Measurements from ENCODE around the gene GFPT2.
A peak's percentile ranks its signal among the peaks of the same experiment; 100 is the strongest.

Gene GFPT2

GRCh38 chr5:180332861-180333260, 20.3 kb downstream of the GFPT2 start:
- H3K9me3 ChIP-seq (ENCODE audit: insufficient read depth, low read length): no peaks in the 10 kb centered on the region
- DNase-seq (ENCODE audit: low read depth, low spot score): no peak
- H3K36me3 ChIP-seq (ENCODE audit: insufficient read depth, insufficient read length, low read length): peaks cover 77% of the 10 kb centered on the region
- H3K4me3 ChIP-seq (ENCODE audit: insufficient read length, low read depth): no peak overlapping the region
- H3K9ac ChIP-seq (ENCODE audit: insufficient read length, low read depth): no peak overlapping the region
- no peak for TF ChIP-seq ZNF274 (IDR thresholded peaks at IDR 0.05; ENCODE audit: low read depth, low read length)
- no peak for TF ChIP-seq SUZ12 (IDR thresholded peaks at IDR 0.05; ENCODE audit: extremely low read depth, insufficient read depth, insufficient read length)
- no peak for TF ChIP-seq YY1 (IDR thresholded peaks at IDR 0.05; ENCODE audit: insufficient read depth, insufficient read length)
- H3K27me3 ChIP-seq (ENCODE audit: insufficient read depth, insufficient read length): no peaks in the 10 kb centered on the region
- H3K4me1 ChIP-seq (ENCODE audit: insufficient read depth, insufficient read length): peaks cover 19% of the 10 kb centered on the region

DNA sequence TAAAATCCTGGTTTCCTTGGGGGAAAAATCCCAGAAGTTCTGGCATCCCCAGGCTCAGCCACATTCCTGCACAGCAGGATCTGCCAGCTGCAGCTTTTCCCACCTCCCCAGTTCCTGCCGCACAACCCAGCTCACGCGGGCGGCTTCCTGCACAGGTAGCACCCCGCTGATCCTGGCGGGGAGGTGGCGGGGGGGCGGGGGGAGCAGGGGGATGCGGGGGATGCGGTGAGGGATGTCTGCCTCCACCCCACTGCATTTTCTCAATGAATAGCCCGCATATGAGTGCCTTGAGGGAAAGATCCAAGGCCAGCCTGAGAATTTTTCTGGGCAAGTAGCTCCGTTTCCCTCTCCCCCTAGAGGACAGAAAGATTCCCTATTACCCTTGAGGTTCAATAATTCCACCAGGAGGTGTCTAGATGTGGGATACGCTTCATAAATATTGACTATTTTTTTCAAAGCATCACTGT, 21.1 kb downstream of the GFPT2 start:
- peaks cover 19% of the 10 kb centered on the region for H3K4me1 ChIP-seq (ENCODE audit: insufficient read depth, insufficient read length)
- no peaks in the 10 kb centered on the region for H3K9me3 ChIP-seq (ENCODE audit: insufficient read depth, low read length)
- TF ChIP-seq YY1 (IDR thresholded peaks at IDR 0.05; ENCODE audit: insufficient read depth, insufficient read length) (no peak), SUZ12 (IDR thresholded peaks at IDR 0.05; ENCODE audit: extremely low read depth, insufficient read depth, insufficient read length) (no peak), ZNF274 (IDR thresholded peaks at IDR 0.05; ENCODE audit: low read depth, low read length) (no peak)
- peaks cover 80% of the 10 kb centered on the region for H3K36me3 ChIP-seq (ENCODE audit: insufficient read depth, insufficient read length, low read length)
- H3K4me3 ChIP-seq (ENCODE audit: insufficient read length, low read depth): no peak overlapping the region
- DNase-seq (ENCODE audit: low read depth, low spot score): no peak
- no peaks in the 10 kb centered on the region for H3K27me3 ChIP-seq (ENCODE audit: insufficient read depth, insufficient read length)
- H3K9ac ChIP-seq (ENCODE audit: insufficient read length, low read depth): no peak overlapping the region

DNA sequence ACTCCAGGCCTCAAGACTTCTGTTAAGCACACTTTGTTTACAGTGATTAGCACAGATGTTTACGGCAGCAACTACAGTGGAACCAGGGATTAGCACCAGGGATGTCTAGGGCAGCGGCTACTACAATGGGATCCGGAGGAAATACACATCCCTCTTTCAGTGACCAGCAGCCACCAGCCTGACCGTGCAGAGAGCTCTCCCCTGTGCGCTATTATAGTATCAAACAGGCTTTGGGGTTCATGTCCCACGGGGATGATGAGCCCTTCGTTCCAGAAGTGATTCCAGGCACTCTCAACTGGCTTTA, 21.5 kb downstream of the GFPT2 start:
- H3K36me3 ChIP-seq (ENCODE audit: insufficient read depth, insufficient read length, low read length): peaks cover 80% of the 10 kb centered on the region
- H3K4me3 ChIP-seq (ENCODE audit: insufficient read length, low read depth): no peak overlapping the region
- no peak overlapping the region for H3K9ac ChIP-seq (ENCODE audit: insufficient read length, low read depth)
- TF ChIP-seq YY1 (IDR thresholded peaks at IDR 0.05; ENCODE audit: insufficient read depth, insufficient read length) (no peak), ZNF274 (IDR thresholded peaks at IDR 0.05; ENCODE audit: low read depth, low read length) (no peak)
- peaks cover 21% of the 10 kb centered on the region for H3K4me1 ChIP-seq (ENCODE audit: insufficient read depth, insufficient read length)
- H3K9me3 ChIP-seq (ENCODE audit: insufficient read depth, low read length): no peaks in the 10 kb centered on the region
- no peaks in the 10 kb centered on the region for H3K27me3 ChIP-seq (ENCODE audit: insufficient read depth, insufficient read length)
- DNase-seq (ENCODE audit: low read depth, low spot score): no peak

- Histone ChIP-seq H3K9ac (ENCODE audit: insufficient read length, low read depth) (peak overlapping the region; percentile 50), H3K9me3 (ENCODE audit: insufficient read depth, low read length) (no peaks in the 10 kb centered on the region), H3K36me3 (ENCODE audit: insufficient read depth, insufficient read length, low read length) (peaks cover 80% of the 10 kb centered on the region), H3K4me3 (ENCODE audit: insufficient read length, low read depth) (no peak overlapping the region), H3K27me3 (ENCODE audit: insufficient read depth, insufficient read length) (no peaks in the 10 kb centered on the region), H3K4me1 (ENCODE audit: insufficient read depth, insufficient read length) (peaks cover 21% of the 10 kb centered on the region)
- no peak for DNase-seq (ENCODE audit: low read depth, low spot score)
- no peak for TF ChIP-seq YY1 (IDR thresholded peaks at IDR 0.05; ENCODE audit: insufficient read depth, insufficient read length)
- TF ChIP-seq SUZ12 (IDR thresholded peaks at IDR 0.05; ENCODE audit: extremely low read depth, insufficient read depth, insufficient read length): no peak
- TF ChIP-seq ZNF274 (IDR thresholded peaks at IDR 0.05; ENCODE audit: low read depth, low read length): no peak
Observed at GRCh38 chr5:180330810-180331646, 22.1 kb downstream of the GFPT2 start.

DNA sequence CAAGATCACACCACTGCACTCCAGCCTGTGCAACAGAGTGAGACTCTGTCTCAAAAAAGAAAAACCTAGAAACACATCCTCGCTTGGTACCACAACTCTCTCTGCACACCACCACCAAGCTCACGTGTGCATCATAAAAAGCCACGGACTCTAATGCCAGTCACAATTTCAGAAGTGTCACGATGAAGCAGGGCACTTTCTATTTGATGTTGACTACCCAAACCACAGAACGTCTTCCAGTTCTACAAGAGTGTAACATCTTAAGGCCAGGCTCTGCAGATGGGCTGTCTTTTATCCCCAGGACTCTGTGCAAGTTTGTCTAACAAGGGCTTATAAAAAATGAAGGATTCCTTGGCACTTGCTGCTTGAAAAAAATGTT, 22.9 kb downstream of the GFPT2 start:
- DNase-seq (ENCODE audit: low read depth, low spot score): no peak
- TF ChIP-seq SUZ12 (IDR thresholded peaks at IDR 0.05; ENCODE audit: extremely low read depth, insufficient read depth, insufficient read length) (no peak), ZNF274 (IDR thresholded peaks at IDR 0.05; ENCODE audit: low read depth, low read length) (no peak), YY1 (IDR thresholded peaks at IDR 0.05; ENCODE audit: insufficient read depth, insufficient read length) (no peak)
- peaks cover 77% of the 10 kb centered on the region for H3K36me3 ChIP-seq (ENCODE audit: insufficient read depth, insufficient read length, low read length)
- H3K4me3 ChIP-seq (ENCODE audit: insufficient read length, low read depth): no peak overlapping the region
- no peak overlapping the region for H3K9ac ChIP-seq (ENCODE audit: insufficient read length, low read depth)
- H3K4me1 ChIP-seq (ENCODE audit: insufficient read depth, insufficient read length): peaks cover 21% of the 10 kb centered on the region
- no peaks in the 10 kb centered on the region for H3K27me3 ChIP-seq (ENCODE audit: insufficient read depth, insufficient read length)
- H3K9me3 ChIP-seq (ENCODE audit: insufficient read depth, low read length): no peaks in the 10 kb centered on the region

GRCh38 chr5:180329606-180330269, 23.4 kb downstream of the GFPT2 start:
- TF ChIP-seq SUZ12 (IDR thresholded peaks at IDR 0.05; ENCODE audit: extremely low read depth, insufficient read depth, insufficient read length): no peak
- no peak for TF ChIP-seq ZNF274 (IDR thresholded peaks at IDR 0.05; ENCODE audit: low read depth, low read length)
- TF ChIP-seq YY1 (IDR thresholded peaks at IDR 0.05; ENCODE audit: insufficient read depth, insufficient read length): no peak
- peaks cover 24% of the 10 kb centered on the region for H3K4me1 ChIP-seq (ENCODE audit: insufficient read depth, insufficient read length)
- no peaks in the 10 kb centered on the region for H3K27me3 ChIP-seq (ENCODE audit: insufficient read depth, insufficient read length)
- no peak for DNase-seq (ENCODE audit: low read depth, low spot score)
- no peaks in the 10 kb centered on the region for H3K9me3 ChIP-seq (ENCODE audit: insufficient read depth, low read length)
- no peak overlapping the region for H3K4me3 ChIP-seq (ENCODE audit: insufficient read length, low read depth)
- H3K9ac ChIP-seq (ENCODE audit: insufficient read length, low read depth): no peak overlapping the region
- H3K36me3 ChIP-seq (ENCODE audit: insufficient read depth, insufficient read length, low read length): peaks cover 77% of the 10 kb centered on the region

DNA sequence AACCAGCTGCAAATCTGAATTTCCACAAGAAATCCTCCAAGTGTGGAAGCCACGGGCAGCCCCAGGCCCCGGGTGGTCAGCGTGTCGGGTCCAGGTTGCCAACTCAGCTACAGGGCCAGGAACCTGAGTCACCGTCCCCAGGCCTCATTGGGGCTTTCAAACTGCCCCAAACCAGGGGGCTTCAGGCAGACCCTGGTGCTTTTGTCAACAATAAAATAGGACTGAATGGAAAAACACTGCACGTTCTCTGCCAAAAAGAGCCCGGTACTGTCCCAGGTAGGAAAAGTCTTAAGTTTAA, 24.0 kb downstream of the GFPT2 start:
- H3K36me3 ChIP-seq (ENCODE audit: insufficient read depth, insufficient read length, low read length): peaks cover 76% of the 10 kb centered on the region
- H3K4me1 ChIP-seq (ENCODE audit: insufficient read depth, insufficient read length): peaks cover 27% of the 10 kb centered on the region
- no peaks in the 10 kb centered on the region for H3K27me3 ChIP-seq (ENCODE audit: insufficient read depth, insufficient read length)
- no peak overlapping the region for H3K4me3 ChIP-seq (ENCODE audit: insufficient read length, low read depth)
- TF ChIP-seq SUZ12 (IDR thresholded peaks at IDR 0.05; ENCODE audit: extremely low read depth, insufficient read depth, insufficient read length) (no peak), ZNF274 (IDR thresholded peaks at IDR 0.05; ENCODE audit: low read depth, low read length) (no peak), YY1 (IDR thresholded peaks at IDR 0.05; ENCODE audit: insufficient read depth, insufficient read length) (no peak)
- H3K9ac ChIP-seq (ENCODE audit: insufficient read length, low read depth): no peak overlapping the region
- no peak for DNase-seq (ENCODE audit: low read depth, low spot score)
- no peaks in the 10 kb centered on the region for H3K9me3 ChIP-seq (ENCODE audit: insufficient read depth, low read length)

Measured in NT2/D1 (cell line).